ENCODE results near the gene S1PR2.
"Not testable (repeated sequence)": the region's sequence is repeated elsewhere in the genome, so short reads cannot be mapped to it uniquely, and the experiment has no call there.

The S1PR2 gene

GRCh38 chr19:10219678-10220077 lies 11.5 kb downstream of the S1PR2 start:
- no peak overlapping the region for H3K27ac ChIP-seq (ENCODE audit: low read depth, low read length)
- no peaks in the 10 kb centered on the region for H3K9me3 ChIP-seq (ENCODE audit: low read length)

GRCh38 chr19:10217085-10217484 lies 14.0 kb downstream of the S1PR2 start:
- Histone ChIP-seq H3K4me3 (ENCODE audit: low read depth in 1 of 2, low read length in 2 of 2) (no peak overlapping the region), H3K9ac (ENCODE audit: low read length) (no peak overlapping the region), H3K9me3 (ENCODE audit: low read length) (no peaks in the 10 kb centered on the region), H3K27me3 (ENCODE audit: control insufficient read depth in 1 of 2, insufficient read depth in 2 of 2, low read length in 2 of 2) (no peaks in the 10 kb centered on the region), H3K36me3 (ENCODE audit: insufficient read depth, low read length) (no peaks in the 10 kb centered on the region), H3K27ac (ENCODE audit: low read depth, low read length) (no peak overlapping the region), H3K4me1 (ENCODE audit: insufficient read depth, low read length) (no peaks in the 10 kb centered on the region)

More at GRCh38 chr19:10219678-10220077, 11.5 kb downstream of the S1PR2 start:
- no peak overlapping the region for H3K9ac ChIP-seq (ENCODE audit: low read length)
- H3K27me3 ChIP-seq (ENCODE audit: control insufficient read depth in 1 of 2, insufficient read depth in 2 of 2, low read length in 2 of 2), result no peaks in the 10 kb centered on the region
- no peaks in the 10 kb centered on the region for H3K4me1 ChIP-seq (ENCODE audit: insufficient read depth, low read length)
- no peak overlapping the region for H3K4me3 ChIP-seq (ENCODE audit: low read depth in 1 of 2, low read length in 2 of 2)
- H3K36me3 ChIP-seq (ENCODE audit: insufficient read depth, low read length), result peaks cover 7% of the 10 kb centered on the region

GRCh38 chr19:10214784-10215183 lies 16.3 kb downstream of the S1PR2 start:
- Histone ChIP-seq H3K9ac (ENCODE audit: low read length) (no peak overlapping the region), H3K27me3 (ENCODE audit: control insufficient read depth in 1 of 2, insufficient read depth in 2 of 2, low read length in 2 of 2) (no peaks in the 10 kb centered on the region), H3K9me3 (ENCODE audit: low read length) (no peaks in the 10 kb centered on the region), H3K27ac (ENCODE audit: low read depth, low read length) (no peak overlapping the region), H3K36me3 (ENCODE audit: insufficient read depth, low read length) (no peaks in the 10 kb centered on the region), H3K4me3 (ENCODE audit: low read depth in 1 of 2, low read length in 2 of 2) (no peak overlapping the region), H3K4me1 (ENCODE audit: insufficient read depth, low read length) (no peaks in the 10 kb centered on the region)

- H3K9me3 ChIP-seq (ENCODE audit: low read length), result no peaks in the 10 kb centered on the region
- no peaks in the 10 kb centered on the region for H3K36me3 ChIP-seq (ENCODE audit: insufficient read depth, low read length)
- H3K9ac ChIP-seq (ENCODE audit: low read length), result no peak overlapping the region
- H3K4me3 ChIP-seq (ENCODE audit: low read depth in 1 of 2, low read length in 2 of 2), result no peak overlapping the region
- no peaks in the 10 kb centered on the region for H3K4me1 ChIP-seq (ENCODE audit: insufficient read depth, low read length)
- H3K27ac ChIP-seq (ENCODE audit: low read depth, low read length), result no peak overlapping the region
- H3K27me3 ChIP-seq (ENCODE audit: control insufficient read depth in 1 of 2, insufficient read depth in 2 of 2, low read length in 2 of 2), result no peaks in the 10 kb centered on the region
Observed at GRCh38 chr19:10211691-10212090, 19.4 kb downstream of the S1PR2 start.

GRCh38 chr19:10211061-10211460 lies 20.1 kb downstream of the S1PR2 start:
- no peaks in the 10 kb centered on the region for H3K36me3 ChIP-seq (ENCODE audit: insufficient read depth, low read length)
- no peak overlapping the region for H3K9ac ChIP-seq (ENCODE audit: low read length)
- no peak overlapping the region for H3K4me3 ChIP-seq (ENCODE audit: low read depth in 1 of 2, low read length in 2 of 2)
- no peak overlapping the region for H3K27ac ChIP-seq (ENCODE audit: low read depth, low read length)
- no peaks in the 10 kb centered on the region for H3K4me1 ChIP-seq (ENCODE audit: insufficient read depth, low read length)
- H3K27me3 ChIP-seq (ENCODE audit: control insufficient read depth in 1 of 2, insufficient read depth in 2 of 2, low read length in 2 of 2), result no peaks in the 10 kb centered on the region
- H3K9me3 ChIP-seq (ENCODE audit: low read length), result no peaks in the 10 kb centered on the region

- no peaks in the 10 kb centered on the region for H3K36me3 ChIP-seq (ENCODE audit: insufficient read depth, low read length)
- H3K9me3 ChIP-seq (ENCODE audit: low read length), result no peaks in the 10 kb centered on the region
- H3K27ac ChIP-seq (ENCODE audit: low read depth, low read length), result no peak overlapping the region
- no peaks in the 10 kb centered on the region for H3K27me3 ChIP-seq (ENCODE audit: control insufficient read depth in 1 of 2, insufficient read depth in 2 of 2, low read length in 2 of 2)
- no peak overlapping the region for H3K9ac ChIP-seq (ENCODE audit: low read length)
- H3K4me3 ChIP-seq (ENCODE audit: low read depth in 1 of 2, low read length in 2 of 2), result no peak overlapping the region
- H3K4me1 ChIP-seq (ENCODE audit: insufficient read depth, low read length), result no peaks in the 10 kb centered on the region
Observed at GRCh38 chr19:10209315-10209714, 21.8 kb downstream of the S1PR2 start.

- no peaks in the 10 kb centered on the region for H3K27me3 ChIP-seq (ENCODE audit: control insufficient read depth in 1 of 2, insufficient read depth in 2 of 2, low read length in 2 of 2)
- no peaks in the 10 kb centered on the region for H3K9me3 ChIP-seq (ENCODE audit: low read length)
- no peak overlapping the region for H3K9ac ChIP-seq (ENCODE audit: low read length)
- H3K27ac ChIP-seq (ENCODE audit: low read depth, low read length), result no peak overlapping the region
- no peak overlapping the region for H3K4me3 ChIP-seq (ENCODE audit: low read depth in 1 of 2, low read length in 2 of 2)
- H3K4me1 ChIP-seq (ENCODE audit: insufficient read depth, low read length), result no peaks in the 10 kb centered on the region
- H3K36me3 ChIP-seq (ENCODE audit: insufficient read depth, low read length), result no peaks in the 10 kb centered on the region
Observed at GRCh38 chr19:10207026-10207425, 24.1 kb downstream of the S1PR2 start.

- H3K36me3 ChIP-seq (ENCODE audit: insufficient read depth, low read length), result no peaks in the 10 kb centered on the region
- H3K4me1 ChIP-seq (ENCODE audit: insufficient read depth, low read length), result no peaks in the 10 kb centered on the region
- H3K9ac ChIP-seq (ENCODE audit: low read length), result no peak overlapping the region
- no peak overlapping the region for H3K27ac ChIP-seq (ENCODE audit: low read depth, low read length)
- no peaks in the 10 kb centered on the region for H3K27me3 ChIP-seq (ENCODE audit: control insufficient read depth in 1 of 2, insufficient read depth in 2 of 2, low read length in 2 of 2)
- H3K9me3 ChIP-seq (ENCODE audit: low read length), result no peaks in the 10 kb centered on the region
- no peak overlapping the region for H3K4me3 ChIP-seq (ENCODE audit: low read depth in 1 of 2, low read length in 2 of 2)
Observed at GRCh38 chr19:10206226-10206885, 24.8 kb downstream of the S1PR2 start.

- H3K9ac ChIP-seq (ENCODE audit: low read length), result no peak overlapping the region
- no peaks in the 10 kb centered on the region for H3K36me3 ChIP-seq (ENCODE audit: insufficient read depth, low read length)
- H3K27ac ChIP-seq (ENCODE audit: low read depth, low read length), result no peak overlapping the region
- no peaks in the 10 kb centered on the region for H3K27me3 ChIP-seq (ENCODE audit: control insufficient read depth in 1 of 2, insufficient read depth in 2 of 2, low read length in 2 of 2)
- H3K4me3 ChIP-seq (ENCODE audit: low read depth in 1 of 2, low read length in 2 of 2), result no peak overlapping the region
- no peaks in the 10 kb centered on the region for H3K9me3 ChIP-seq (ENCODE audit: low read length)
- no peaks in the 10 kb centered on the region for H3K4me1 ChIP-seq (ENCODE audit: insufficient read depth, low read length)
Observed at GRCh38 chr19:10205636-10206035, 25.5 kb downstream of the S1PR2 start.

- no peaks in the 10 kb centered on the region for H3K36me3 ChIP-seq (ENCODE audit: insufficient read depth, low read length)
- H3K9ac ChIP-seq (ENCODE audit: low read length), result no peak overlapping the region
- no peaks in the 10 kb centered on the region for H3K27me3 ChIP-seq (ENCODE audit: control insufficient read depth in 1 of 2, insufficient read depth in 2 of 2, low read length in 2 of 2)
- H3K9me3 ChIP-seq (ENCODE audit: low read length), result no peaks in the 10 kb centered on the region
- H3K4me1 ChIP-seq (ENCODE audit: insufficient read depth, low read length), result no peaks in the 10 kb centered on the region
- H3K4me3 ChIP-seq (ENCODE audit: low read depth in 1 of 2, low read length in 2 of 2), result no peak overlapping the region
- H3K27ac ChIP-seq (ENCODE audit: low read depth, low read length), result no peak overlapping the region
Observed at GRCh38 chr19:10203686-10204085, 27.4 kb downstream of the S1PR2 start.

- Histone ChIP-seq H3K4me1 (ENCODE audit: insufficient read depth, low read length) (no peaks in the 10 kb centered on the region), H3K27me3 (ENCODE audit: control insufficient read depth in 1 of 2, insufficient read depth in 2 of 2, low read length in 2 of 2) (no peaks in the 10 kb centered on the region), H3K36me3 (ENCODE audit: insufficient read depth, low read length) (no peaks in the 10 kb centered on the region), H3K4me3 (ENCODE audit: low read depth in 1 of 2, low read length in 2 of 2) (no peak overlapping the region), H3K9ac (ENCODE audit: low read length) (no peak overlapping the region), H3K27ac (ENCODE audit: low read depth, low read length) (no peak overlapping the region), H3K9me3 (ENCODE audit: low read length) (no peaks in the 10 kb centered on the region)
Observed at GRCh38 chr19:10201176-10201575, 30.0 kb downstream of the S1PR2 start.

- not testable (repeated sequence) for H3K27me3 ChIP-seq (ENCODE audit: control insufficient read depth in 1 of 2, insufficient read depth in 2 of 2, low read length in 2 of 2); H3K36me3 ChIP-seq (ENCODE audit: insufficient read depth, low read length); H3K27ac ChIP-seq (ENCODE audit: low read depth, low read length); H3K4me1 ChIP-seq (ENCODE audit: insufficient read depth, low read length); H3K9ac ChIP-seq (ENCODE audit: low read length); H3K4me3 ChIP-seq (ENCODE audit: low read depth in 1 of 2, low read length in 2 of 2); H3K9me3 ChIP-seq (ENCODE audit: low read length)
Observed at GRCh38 chr19:10200101-10200500, 31.0 kb downstream of the S1PR2 start.

Measured in muscle layer of colon (tissue), 2 donors.